UCSD-AML1 (cell line): ENCODE data around the gene CTNND2.
"Not testable (repeated sequence)": the region's sequence is repeated elsewhere in the genome, so short reads cannot be mapped to it uniquely, and the experiment has no call there.

Experiments
- DNase-seq: peaks from one replicate; lab custom pipeline; 2025; ENCODE audit not compliant: unreplicated experiment; lab: John Stamatoyannopoulos, UW

CTNND2 gene

DNA sequence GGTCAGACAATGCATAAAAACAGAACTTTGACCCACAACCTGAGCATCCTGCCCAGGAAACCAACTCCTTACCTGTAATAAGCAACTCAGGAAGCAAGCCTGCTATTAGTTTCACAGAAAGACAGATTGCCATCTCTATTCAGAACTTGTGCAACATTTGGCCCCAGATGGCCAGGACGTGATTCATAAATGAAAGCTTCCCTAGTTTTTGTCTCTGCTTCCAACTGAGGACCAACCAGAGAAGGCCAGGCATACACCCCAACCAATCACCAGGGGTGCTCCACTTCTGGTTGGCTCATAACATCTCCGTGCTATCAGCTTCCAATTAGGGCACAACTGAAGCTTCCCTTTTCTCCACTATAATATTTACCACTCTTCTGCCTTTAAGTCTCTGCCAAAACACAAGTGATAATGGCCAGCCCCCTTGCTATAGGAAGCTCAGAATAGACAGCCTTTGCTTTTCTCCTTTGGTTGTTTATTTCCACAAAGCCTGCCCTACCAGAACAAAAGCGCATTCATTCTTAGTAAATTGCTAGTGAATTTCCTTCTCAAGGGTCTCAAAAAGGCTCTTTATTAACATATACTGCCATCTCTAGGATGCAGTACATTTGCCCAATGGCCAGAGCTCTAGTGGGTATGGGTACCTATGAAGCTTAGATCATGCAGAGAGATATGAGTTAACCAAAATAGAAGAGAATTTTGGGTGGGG is 853.5 kb downstream of the CTNND2 start:
- no peak for DNase-seq

- no peak for DNase-seq
Observed at GRCh38 chr5:11048760-11049159, 855.5 kb downstream of the CTNND2 start.

DNA sequence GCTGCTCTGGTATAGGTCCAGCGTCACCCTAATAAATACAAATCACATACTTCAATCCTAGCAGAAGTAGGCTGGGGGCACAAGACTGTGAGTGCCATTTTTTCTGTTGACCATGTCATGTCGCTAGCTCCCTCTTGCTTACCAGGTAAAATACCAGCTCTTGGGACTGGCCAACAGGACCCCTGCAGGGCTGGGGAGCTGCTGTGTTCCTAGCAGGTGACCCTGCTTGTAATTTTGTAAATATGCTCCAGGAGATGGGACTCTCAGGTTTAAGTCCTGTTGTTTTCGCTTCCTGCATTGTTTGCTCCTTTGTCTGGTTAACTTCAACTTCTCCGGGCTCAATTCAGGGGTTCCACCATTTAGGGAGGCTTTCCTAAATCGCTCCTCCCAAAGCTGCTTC is 856.6 kb downstream of the CTNND2 start:
- no peak for DNase-seq

DNA sequence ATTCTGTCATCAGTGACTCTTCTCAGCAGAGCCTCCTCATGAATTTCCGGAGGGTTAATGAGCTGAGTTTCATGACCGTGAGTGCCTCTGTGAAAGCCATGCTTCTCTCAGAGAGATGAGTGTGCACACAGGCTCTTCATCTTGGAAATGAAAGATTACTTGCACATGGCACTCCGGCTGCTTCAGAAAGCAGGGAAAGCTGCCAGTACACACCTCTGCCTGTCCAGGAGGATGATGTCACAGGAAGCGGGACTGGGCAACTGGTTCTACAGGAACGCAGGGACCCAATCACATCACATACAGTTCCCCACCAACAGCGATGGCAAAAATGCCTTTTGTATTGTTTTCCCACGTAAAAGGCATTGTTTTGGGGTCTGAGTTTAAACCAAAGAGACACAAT is 857.2 kb downstream of the CTNND2 start:
- DNase-seq: no peak

DNA sequence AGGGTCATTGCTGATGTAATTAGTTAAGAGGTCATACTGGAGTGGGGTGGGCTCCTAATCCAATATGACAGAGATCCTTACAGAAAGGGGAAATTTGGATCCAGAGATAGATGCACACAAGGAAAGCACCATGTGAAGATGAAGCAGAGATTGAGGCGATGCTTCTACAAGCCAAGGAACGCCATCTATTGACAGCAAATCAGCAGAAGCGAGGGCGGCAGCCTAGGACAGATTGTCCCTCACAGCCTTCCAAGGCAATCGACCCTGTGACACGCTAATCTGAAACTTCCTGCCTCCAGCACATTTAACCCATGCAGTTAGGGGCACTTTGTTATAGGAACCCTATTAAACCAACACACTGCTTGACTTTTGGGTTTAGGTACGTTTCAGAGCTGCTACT is 858.1 kb downstream of the CTNND2 start:
- peak; percentile 25 for DNase-seq

DNA sequence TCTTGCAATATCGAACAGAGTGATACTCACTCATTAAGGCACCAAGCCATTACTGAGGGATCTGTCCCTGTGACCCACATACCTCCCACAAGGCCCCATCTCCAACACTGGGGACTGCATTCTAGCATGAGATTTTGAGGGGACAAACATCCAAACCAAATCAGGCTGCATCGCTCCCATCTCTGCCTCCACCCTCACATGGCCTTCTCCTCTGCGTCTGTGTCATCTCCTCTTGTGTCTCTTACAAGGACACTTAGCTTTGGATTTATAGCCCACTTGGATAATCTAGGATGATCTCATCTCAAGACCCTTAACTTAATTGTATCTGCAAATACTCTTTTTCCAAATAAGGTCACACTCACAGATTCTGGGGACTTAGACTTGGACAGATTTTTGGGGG is 858.8 kb downstream of the CTNND2 start:
- DNase-seq: no peak

- DNase-seq: no peak
Observed at GRCh38 chr5:11044581-11044980, 859.7 kb downstream of the CTNND2 start.

- DNase-seq: no peak
Observed at GRCh38 chr5:11043881-11044280, 860.4 kb downstream of the CTNND2 start.

- DNase-seq: no peak
Observed at GRCh38 chr5:11040345-11040744, 863.9 kb downstream of the CTNND2 start.

- DNase-seq: no peak
Observed at GRCh38 chr5:11038772-11039171, 865.5 kb downstream of the CTNND2 start.

DNA sequence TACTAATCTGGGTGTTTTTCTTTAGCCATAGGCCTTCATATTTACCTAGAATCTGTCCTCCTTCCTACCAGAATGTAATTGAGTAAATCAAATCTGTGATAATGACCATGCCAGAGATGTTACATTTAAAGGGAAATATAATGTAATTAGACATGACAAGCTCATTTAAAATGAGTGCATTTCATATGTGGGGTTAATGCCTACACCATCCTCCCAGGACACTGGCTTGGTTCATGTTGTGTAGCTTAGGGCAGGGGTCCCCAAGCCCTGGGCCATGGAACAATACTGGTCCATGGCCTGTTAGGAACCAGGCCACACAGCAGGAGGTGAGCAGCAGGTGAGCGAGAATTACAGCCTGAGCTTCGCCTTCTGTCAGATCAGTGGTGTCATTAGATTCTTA is 866.3 kb downstream of the CTNND2 start:
- DNase-seq: no peak

GRCh38 chr5:11037080-11037479 is 867.2 kb downstream of the CTNND2 start:
- no peak for DNase-seq

GRCh38 chr5:11030671-11031070 is 873.6 kb downstream of the CTNND2 start:
- DNase-seq: no peak

GRCh38 chr5:11027660-11028059 is 876.6 kb downstream of the CTNND2 start:
- no peak for DNase-seq

- DNase-seq: no peak
Observed at GRCh38 chr5:11026543-11026942, 877.7 kb downstream of the CTNND2 start.

GRCh38 chr5:11023945-11024344 is 880.3 kb downstream of the CTNND2 start:
- no peak for DNase-seq

DNA sequence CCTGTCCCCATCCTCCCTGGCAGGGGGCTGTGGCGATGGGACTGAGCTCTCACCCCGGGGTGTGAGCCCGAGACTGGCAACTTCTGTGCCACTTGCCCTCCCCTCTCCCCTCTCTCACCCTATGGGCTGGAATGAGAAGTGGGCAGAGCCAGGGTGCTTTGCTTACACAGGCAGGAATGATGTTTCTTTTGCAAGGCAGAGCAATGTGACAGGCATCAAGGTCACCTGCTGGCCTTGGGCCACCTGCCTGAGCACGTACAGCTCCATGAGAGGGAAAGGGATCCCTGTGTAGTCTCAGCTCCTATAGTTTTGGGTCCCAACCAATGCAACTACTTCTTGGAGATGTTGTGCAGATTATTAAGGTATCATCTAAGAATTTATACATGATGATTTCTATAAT is 890.5 kb downstream of the CTNND2 start:
- no peak for DNase-seq

GRCh38 chr5:11012295-11012694 is 892.0 kb downstream of the CTNND2 start:
- no peak for DNase-seq

DNA sequence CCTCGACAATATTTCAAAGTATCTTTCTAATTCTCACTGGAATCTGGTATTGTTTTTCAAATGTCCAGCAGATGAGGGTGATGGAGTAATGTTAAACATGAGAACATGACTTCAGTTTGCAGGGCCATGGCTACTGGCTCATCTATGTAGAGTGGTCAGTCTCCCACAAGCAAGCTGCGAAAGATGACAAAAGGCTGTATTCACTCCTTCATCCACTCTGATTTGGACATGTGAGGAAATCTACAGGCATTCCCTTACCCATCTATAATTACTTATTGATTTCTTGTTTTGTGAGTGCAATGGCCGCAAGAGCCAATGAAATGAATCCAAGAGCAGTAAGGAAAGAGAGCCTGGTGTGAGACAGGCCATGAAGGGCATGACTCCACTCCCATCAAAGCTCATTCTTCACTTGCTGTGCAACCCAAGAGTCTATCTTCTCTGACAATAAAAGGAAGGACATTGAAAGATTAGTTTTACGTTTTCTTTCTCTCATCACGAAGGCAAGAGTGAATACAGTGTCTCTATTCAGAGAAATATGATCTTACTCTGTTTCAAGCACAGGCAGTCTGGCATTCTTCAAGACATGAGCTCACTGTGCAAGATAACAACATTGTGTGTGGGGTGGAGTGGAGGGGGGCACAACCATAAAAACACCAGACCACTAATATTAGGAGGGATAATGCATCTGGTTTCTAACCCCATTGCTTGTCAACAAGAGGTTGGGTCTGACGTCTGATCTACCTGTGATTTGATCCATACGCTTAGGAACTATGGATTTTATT is 893.6 kb downstream of the CTNND2 start:
- DNase-seq: no peak

GRCh38 chr5:11009576-11009975 is 894.7 kb downstream of the CTNND2 start:
- DNase-seq: no peak

DNA sequence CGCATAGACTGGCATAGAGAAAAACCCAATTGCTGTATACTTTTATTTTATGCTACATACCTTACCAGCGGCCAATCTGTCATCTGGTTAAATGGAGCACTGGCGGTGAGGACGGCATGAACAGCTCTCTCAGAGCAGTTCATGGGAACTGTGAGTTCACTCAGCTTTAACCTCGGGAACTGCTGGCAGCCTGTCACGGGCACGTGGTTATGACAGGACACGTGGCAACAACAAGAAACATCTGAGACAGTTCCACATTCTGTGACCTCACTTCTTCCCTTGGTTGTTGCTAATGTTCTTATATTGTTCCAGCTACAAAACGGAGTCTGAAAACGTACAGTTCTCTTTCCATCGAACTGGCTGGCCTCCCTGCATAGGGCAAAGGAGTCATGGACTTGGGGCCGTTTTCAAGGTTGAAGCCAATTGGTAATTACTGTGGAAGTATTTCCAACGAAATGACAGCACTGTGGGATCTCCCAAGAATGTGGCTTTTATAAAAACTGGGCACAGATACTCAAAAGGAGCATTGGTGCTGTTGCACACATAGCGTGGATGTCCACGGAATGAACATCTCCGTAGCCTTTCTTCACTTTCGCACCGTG is 896.9 kb downstream of the CTNND2 start:
- DNase-seq: no peak

GRCh38 chr5:11004523-11004922 is 899.7 kb downstream of the CTNND2 start:
- not testable (repeated sequence) for DNase-seq
